Left ventricle myocardium inferior (tissue), 1 donor: ENCODE results near the gene KRT25. TPM values are rescaled to one million over a fixed set of nuclear protein-coding genes. Genes with fewer than 3 reads are reported as not detected.

Experiments used
- DNase-seq: peaks from one replicate; pipeline ENCODE4 v3.0.0-alpha.2; 2020
- H3K27ac ChIP-seq: fragments of 200-600 bp; replicated peaks from 2 replicates; pipeline ENCODE4 v1.8.0; 2021
- H3K27me3 ChIP-seq: fragments of 200-600 bp; 2 replicates; pipeline ENCODE4 v1.8.0; 2021; ENCODE audit warnings: low read depth
- H3K36me3 ChIP-seq: fragments of 200-600 bp; 2 replicates; pipeline ENCODE4 v1.8.0; 2021
- H3K4me1 ChIP-seq: fragments of 200-600 bp; 2 replicates; pipeline ENCODE4 v1.8.0; 2021
- H3K4me3 ChIP-seq: fragments of 200-600 bp; 2 replicates; pipeline ENCODE4 v1.8.0; 2021; ENCODE audit warnings: mild to moderate bottlenecking, moderate library complexity
- H3K9me3 ChIP-seq: fragments of 200-600 bp; replicated peaks from 2 replicates; pipeline ENCODE4 v1.8.0; 2021
- intact Hi-C: fragments of 100-400 bp; cut with micrococcal nuclease; formaldehyde crosslinking; loops from one replicate; pipeline ENCODE4 v1.11.0; 2022
- total RNA-seq: library from RNA; stranded (reverse); fragmentation: NEBNext Ultra II Directional; extraction: Animal tissue kit (Norgen Biotek cat#: 25700); gene quantifications from one replicate; pipeline ENCODE4 v1.2.1, GENCODE V29; 2021
- TF ChIP-seq, protein P1 (sequence below): fragments of 200-600 bp; IDR thresholded peaks from 2 replicates; pipeline ENCODE4 v1.8.0; 2021; ENCODE audit warnings: antibody characterized with exemption, mild to moderate bottlenecking, borderline replicate concordance
- donor health status: DM: no; HTN: yes; CAD: no; lungs with severe emphysema.

The KRT25 gene
- total RNA-seq, 1 donor from 2014 or later = not detected

DNA sequence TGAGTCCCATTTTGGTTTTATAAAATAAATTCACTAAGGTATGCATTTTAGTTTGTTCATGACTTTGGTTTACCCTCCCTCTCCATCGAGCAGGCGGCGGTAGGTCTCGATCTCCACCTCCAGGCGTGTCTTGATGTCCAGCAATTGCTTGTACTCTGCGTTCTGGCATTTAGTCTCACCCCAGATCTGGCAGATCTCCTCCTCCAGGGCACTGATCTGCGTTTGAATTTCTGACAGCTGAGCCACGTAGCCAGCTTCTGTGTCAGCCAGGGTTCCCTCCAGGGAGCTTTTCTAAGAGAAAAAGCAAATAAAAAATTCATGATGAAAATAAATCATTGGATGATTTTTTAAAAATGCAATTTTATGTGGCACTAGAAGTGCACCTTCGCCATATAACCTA, 55.8 kb downstream of the KRT25 start:
- Histone ChIP-seq H3K36me3 (no peaks in the 10 kb centered on the region), H3K27ac (no peak overlapping the region), H3K4me1 (no peaks in the 10 kb centered on the region), H3K27me3 (peaks cover 71% of the 10 kb centered on the region), H3K4me3 (no peak overlapping the region), H3K9me3 (no peaks in the 10 kb centered on the region)
- TF ChIP-seq, protein P1, sequence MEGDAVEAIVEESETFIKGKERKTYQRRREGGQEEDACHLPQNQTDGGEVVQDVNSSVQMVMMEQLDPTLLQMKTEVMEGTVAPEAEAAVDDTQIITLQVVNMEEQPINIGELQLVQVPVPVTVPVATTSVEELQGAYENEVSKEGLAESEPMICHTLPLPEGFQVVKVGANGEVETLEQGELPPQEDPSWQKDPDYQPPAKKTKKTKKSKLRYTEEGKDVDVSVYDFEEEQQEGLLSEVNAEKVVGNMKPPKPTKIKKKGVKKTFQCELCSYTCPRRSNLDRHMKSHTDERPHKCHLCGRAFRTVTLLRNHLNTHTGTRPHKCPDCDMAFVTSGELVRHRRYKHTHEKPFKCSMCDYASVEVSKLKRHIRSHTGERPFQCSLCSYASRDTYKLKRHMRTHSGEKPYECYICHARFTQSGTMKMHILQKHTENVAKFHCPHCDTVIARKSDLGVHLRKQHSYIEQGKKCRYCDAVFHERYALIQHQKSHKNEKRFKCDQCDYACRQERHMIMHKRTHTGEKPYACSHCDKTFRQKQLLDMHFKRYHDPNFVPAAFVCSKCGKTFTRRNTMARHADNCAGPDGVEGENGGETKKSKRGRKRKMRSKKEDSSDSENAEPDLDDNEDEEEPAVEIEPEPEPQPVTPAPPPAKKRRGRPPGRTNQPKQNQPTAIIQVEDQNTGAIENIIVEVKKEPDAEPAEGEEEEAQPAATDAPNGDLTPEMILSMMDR = no peak
- intact Hi-C loops = no loop called here
- no peak for DNase-seq

Other genes with a start within 250 kb of the KRT25 start
- gene CCR7, start 189.9 kb downstream of the KRT25 start, total RNA-seq = not detected
- 58.6 TPM for gene SMARCE1, start 107.5 kb downstream of the KRT25 start, total RNA-seq
- gene KRT222, start 90.2 kb downstream of the KRT25 start, total RNA-seq = 0.38 TPM
- not detected for gene KRT24, start 51.6 kb downstream of the KRT25 start, total RNA-seq
- not detected for gene KRT26, start 16.9 kb upstream of the KRT25 start, total RNA-seq
- gene KRT27, start 27.2 kb upstream of the KRT25 start, total RNA-seq = not detected
- not detected for gene KRT28, start 44.6 kb upstream of the KRT25 start, total RNA-seq
- gene KRT10, start 67.3 kb upstream of the KRT25 start, total RNA-seq = 54.7 TPM
- not detected for gene KRT12, start 111.9 kb upstream of the KRT25 start, total RNA-seq
- gene KRT20, start 129.9 kb upstream of the KRT25 start, total RNA-seq = not detected
- 0.33 TPM for gene KRT23, start 182.3 kb upstream of the KRT25 start, total RNA-seq
- not detected for gene KRT39, start 211.6 kb upstream of the KRT25 start, total RNA-seq
- gene KRT40, start 229.0 kb upstream of the KRT25 start, total RNA-seq = not detected
- not detected for gene KRTAP3-3, start 238.8 kb upstream of the KRT25 start, total RNA-seq
- gene KRTAP3-2, start 244.6 kb upstream of the KRT25 start, total RNA-seq = not detected